ENCODE results near the gene CHSY1.

The CHSY1 gene

GRCh38 chr15:101148166-101148880 is 103.5 kb downstream of the CHSY1 start:
- no peak for DNase-seq (ENCODE audit: low read depth, low spot score)
- H3K4me3 ChIP-seq (ENCODE audit: low read length) = no peak overlapping the region

DNA sequence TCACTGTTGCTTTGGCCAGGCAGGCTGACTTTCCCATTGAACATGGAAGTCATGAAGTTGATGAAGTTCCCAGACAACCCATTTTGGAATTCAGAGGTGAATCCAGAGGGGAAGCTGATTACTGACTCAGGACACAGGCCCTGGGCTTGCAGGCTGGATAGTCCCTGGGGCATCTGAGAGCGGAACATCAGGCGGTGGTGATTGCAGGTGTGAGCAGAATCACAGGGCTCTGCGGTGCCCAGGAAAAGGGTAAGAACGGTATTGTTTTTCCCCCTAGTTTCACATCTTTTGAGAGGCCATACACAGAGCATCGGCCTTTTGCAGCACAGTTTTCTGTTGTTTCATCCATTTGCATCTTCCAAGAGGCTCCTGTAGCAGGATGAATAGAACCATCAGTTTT is 104.7 kb downstream of the CHSY1 start:
- DNase-seq (ENCODE audit: low read depth, low spot score) = no peak
- no peak overlapping the region for H3K4me3 ChIP-seq (ENCODE audit: low read length)

- DNase-seq (ENCODE audit: low read depth, low spot score) = no peak
- H3K4me3 ChIP-seq (ENCODE audit: low read length) = no peak overlapping the region
Measured at GRCh38 chr15:101146118-101146702, 105.6 kb downstream of the CHSY1 start.

GRCh38 chr15:101145362-101145761 is 106.5 kb downstream of the CHSY1 start:
- no peak for DNase-seq (ENCODE audit: low read depth, low spot score)

DNA sequence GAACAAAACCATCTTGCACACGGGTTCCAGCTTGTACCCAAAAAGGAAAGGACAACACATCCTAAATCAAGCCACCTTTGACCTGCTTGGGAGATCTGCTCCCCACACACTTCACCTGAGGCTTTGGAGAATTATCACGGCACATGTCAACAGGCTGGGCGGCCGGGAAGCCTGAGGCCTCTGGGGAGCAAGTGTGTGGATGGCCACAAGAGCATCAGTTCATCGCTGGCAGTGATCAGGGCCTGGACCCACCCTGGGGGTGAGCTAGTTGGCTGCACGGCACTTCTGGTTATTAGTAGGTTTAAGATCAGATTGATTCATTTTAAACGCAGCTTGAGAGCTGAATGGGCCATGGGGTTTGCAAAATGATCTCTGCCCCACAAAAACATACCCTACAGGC is 108.5 kb downstream of the CHSY1 start:
- no peak for DNase-seq (ENCODE audit: low read depth, low spot score)
- no peak overlapping the region for H3K4me3 ChIP-seq (ENCODE audit: low read length)

More at GRCh38 chr15:101145362-101145761, 106.5 kb downstream of the CHSY1 start:
- no peak overlapping the region for H3K4me3 ChIP-seq (ENCODE audit: low read length)

DNA sequence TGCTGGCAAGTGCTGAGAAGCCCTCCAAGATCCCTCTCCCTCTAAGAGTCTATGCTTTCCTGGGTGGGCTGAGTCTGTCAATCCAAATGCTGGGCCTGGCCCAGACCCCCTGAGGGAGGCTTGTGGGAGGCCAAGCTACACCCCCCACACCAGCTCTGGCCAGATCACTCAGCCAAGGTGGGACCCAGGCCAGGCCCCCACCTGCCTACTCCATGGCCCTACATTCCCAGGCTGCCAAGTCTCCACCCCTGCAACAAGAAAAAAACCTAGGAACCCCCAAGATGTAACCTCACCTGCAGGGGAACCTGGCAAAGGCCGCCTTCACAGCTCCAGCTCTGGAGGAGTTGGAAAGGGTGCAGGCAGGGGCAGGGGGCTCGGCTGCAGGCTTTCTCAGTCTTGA is 109.1 kb downstream of the CHSY1 start:
- no peak for DNase-seq (ENCODE audit: low read depth, low spot score)

DNA sequence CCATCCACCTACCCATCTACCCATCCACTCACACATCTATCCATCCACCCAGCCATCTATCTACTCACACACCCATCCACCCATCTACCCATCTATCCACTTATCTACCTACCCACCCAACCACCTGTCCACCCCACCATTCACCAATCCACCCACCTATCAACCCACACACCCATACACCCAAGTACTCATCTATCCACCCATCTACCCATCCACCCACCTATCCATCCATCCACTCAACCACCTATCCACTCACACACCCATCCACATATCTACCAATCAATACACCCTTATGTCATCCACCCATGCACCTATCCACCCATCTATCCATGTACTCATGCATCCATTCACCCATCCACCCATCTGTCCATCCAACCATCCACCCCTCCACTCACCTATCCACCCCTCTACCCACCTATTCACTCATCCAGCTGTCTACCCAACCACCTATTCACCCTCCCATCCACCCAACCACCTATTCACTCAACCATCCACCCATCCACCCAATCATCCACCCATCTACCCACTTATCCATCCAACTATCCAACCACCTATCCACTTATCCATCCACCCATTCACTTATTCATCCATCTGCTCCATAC is 109.8 kb downstream of the CHSY1 start:
- no peak for DNase-seq (ENCODE audit: low read depth, low spot score)

More for the DNA sequence above, 109.1 kb downstream of the CHSY1 start:
- no peak overlapping the region for H3K4me3 ChIP-seq (ENCODE audit: low read length)

GRCh38 chr15:101140697-101141065 is 111.2 kb downstream of the CHSY1 start:
- no peak for DNase-seq (ENCODE audit: low read depth, low spot score)
- no peak overlapping the region for H3K4me3 ChIP-seq (ENCODE audit: low read length)

More for the DNA sequence above, 109.8 kb downstream of the CHSY1 start:
- no peak overlapping the region for H3K4me3 ChIP-seq (ENCODE audit: low read length)

GRCh38 chr15:101139986-101140696 is 111.7 kb downstream of the CHSY1 start:
- no peak for DNase-seq (ENCODE audit: low read depth, low spot score)
- no peak overlapping the region for H3K4me3 ChIP-seq (ENCODE audit: low read length)

- H3K4me3 ChIP-seq (ENCODE audit: low read length) = no peak overlapping the region
- DNase-seq (ENCODE audit: low read depth, low spot score) = no peak
Measured at GRCh38 chr15:101138913-101139880, 112.7 kb downstream of the CHSY1 start.

- H3K4me3 ChIP-seq (ENCODE audit: low read length) = no peak overlapping the region
- no peak for DNase-seq (ENCODE audit: low read depth, low spot score)
Measured at GRCh38 chr15:101138086-101138660, 113.7 kb downstream of the CHSY1 start.

GRCh38 chr15:101137312-101137940 is 114.4 kb downstream of the CHSY1 start:
- no peak overlapping the region for H3K4me3 ChIP-seq (ENCODE audit: low read length)
- peak; percentile 41 for DNase-seq (ENCODE audit: low read depth, low spot score)

DNA sequence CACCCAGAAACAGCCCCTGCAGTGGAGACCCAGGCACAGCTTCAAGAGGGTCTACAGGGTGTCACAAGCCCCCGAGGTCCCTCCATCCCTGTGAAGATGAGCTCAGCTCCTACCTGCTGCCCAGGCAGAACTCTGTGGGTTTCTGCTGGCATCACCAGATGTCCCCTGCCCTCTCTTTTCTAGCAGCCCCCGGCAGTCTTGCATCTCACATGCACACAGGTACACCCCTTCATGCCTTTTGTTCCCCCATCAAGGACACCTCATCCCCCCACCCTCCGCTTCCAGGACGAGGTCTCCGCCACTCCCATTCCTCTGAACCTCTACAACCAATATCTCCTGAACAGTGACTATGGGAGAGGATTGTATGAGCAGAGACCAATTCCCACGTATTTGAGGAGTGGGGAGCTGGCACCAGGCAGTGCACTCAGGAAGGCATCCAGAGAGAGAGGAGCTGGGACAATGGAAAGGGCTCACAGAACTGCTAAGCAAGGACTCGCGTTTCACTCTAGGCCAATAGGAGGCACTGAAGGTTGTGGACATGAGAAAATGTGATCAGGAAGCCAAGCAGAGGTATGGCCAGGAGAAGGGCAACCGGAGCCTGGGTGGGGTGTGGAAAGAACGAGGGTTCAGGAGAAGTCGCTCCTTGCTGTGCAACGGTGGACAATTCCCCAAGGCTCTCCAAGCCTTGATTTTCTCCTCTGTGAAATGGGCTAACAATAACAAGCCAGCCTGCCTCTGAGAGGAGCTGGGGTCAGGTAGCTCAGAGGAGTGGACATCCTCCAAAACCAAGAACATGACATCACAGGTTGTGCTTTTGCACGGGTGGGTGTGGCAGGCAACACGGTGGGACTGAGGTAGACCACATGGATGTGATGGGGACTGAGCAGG is 115.2 kb downstream of the CHSY1 start:
- no peak overlapping the region for H3K4me3 ChIP-seq (ENCODE audit: low read length)
- no peak for DNase-seq (ENCODE audit: low read depth, low spot score)

DNA sequence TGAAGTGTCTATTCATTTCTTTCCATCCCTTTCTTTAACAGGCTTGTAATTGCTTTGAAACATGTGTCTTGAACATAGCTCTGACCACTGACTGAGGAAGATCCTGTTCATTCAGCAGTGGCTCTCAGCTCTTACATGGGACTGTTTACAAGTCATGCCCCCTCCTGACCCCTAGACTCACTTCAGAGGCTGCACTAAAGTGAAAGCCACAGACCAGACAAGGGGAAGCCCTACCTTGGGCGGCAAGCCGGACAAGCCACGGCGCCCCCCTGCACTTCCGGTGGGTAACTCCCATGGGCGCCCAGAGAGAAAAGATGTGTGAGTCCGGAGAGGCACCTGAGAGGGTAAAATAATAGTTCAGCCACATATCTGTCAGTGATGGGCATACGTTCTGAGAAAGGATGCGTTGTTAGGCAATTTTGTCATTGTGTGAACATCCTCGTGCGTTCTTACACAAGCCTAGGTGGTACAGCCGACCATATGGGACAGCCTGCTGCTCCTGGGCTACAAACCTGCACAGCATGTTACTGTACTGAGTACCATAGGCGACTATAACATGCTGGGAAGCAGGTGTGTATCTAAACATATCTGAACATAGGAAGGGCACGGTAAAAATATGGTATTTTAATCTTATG is 116.2 kb downstream of the CHSY1 start:
- H3K4me3 ChIP-seq (ENCODE audit: low read length) = no peak overlapping the region
- DNase-seq (ENCODE audit: low read depth, low spot score) = no peak

DNA sequence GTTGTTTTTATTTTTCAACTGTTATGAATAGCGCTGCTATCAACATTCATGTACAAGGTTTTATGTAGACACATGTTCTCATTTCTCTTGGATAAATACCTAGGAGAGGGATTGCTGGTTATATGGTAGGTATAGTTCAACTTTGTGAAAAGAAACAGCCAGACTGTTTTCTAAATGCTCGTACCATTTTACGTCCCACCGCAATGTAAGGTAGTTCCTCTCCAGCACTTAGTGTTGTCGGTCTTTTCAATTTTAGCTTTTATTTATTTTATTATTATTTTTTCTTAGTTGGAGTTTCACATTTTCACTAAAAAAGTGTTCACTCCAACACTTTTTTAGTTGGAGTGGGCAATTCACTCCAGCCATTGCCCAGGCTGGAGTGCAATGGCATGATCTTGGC is 117.1 kb downstream of the CHSY1 start:
- H3K4me3 ChIP-seq (ENCODE audit: low read length) = no peak overlapping the region
- no peak for DNase-seq (ENCODE audit: low read depth, low spot score)

GRCh38 chr15:101133751-101134261 is 118.0 kb downstream of the CHSY1 start:
- H3K4me3 ChIP-seq (ENCODE audit: low read length) = no peak overlapping the region
- no peak for DNase-seq (ENCODE audit: low read depth, low spot score)

DNA sequence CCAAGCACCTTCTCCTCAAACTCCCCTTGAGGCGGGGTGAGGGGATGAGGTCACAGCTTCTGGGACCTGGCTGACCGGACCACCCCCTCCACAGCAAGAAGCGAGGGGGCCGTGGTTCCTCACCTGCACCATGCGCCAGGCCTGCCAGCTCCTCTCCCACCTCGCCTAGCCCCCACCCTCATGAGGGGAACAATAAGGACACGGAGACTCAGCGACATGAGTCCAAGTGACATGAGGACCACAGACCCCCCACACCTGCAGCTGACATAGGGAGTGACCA is 118.7 kb downstream of the CHSY1 start:
- no peak for DNase-seq (ENCODE audit: low read depth, low spot score)
- H3K4me3 ChIP-seq (ENCODE audit: low read length) = no peak overlapping the region
